Endothelial cell of umbilical vein (primary cell): ENCODE results near the gene MAN1A2.
"Not testable (repeated sequence)": the region's sequence is repeated elsewhere in the genome, so short reads cannot be mapped to it uniquely, and the experiment has no call there.

Experiments used
- CTCF ChIP-seq, 2 donors: IDR thresholded peaks; 1 replicate in 1 of 2; 2 replicates in 1 of 2; pipeline ENCODE4 v1.5.1; 2011; ENCODE audit warnings: low read length in 2 of 2, mild to moderate bottlenecking in 2 of 2, moderate library complexity in 2 of 2, control low read depth in 1 of 2, inconsistent platforms in 1 of 2, low read depth in 1 of 2; ENCODE audit not compliant: insufficient read depth in 1 of 2; ENCODE audit errors: extremely low read depth in 1 of 2
- JUN ChIP-seq: IDR thresholded peaks from 2 replicates; pipeline ENCODE4 v1.6.1; 2011; ENCODE audit warnings: borderline replicate concordance, low read depth; ENCODE audit not compliant: insufficient read length, insufficient read depth
- POLR2A ChIP-seq: IDR thresholded peaks from 2 replicates; pipeline ENCODE4 v1.6.1; 2012; ENCODE audit warnings: low read depth, mild to moderate bottlenecking, control low read depth, low read length
- POLR2AphosphoS5 ChIP-seq: IDR thresholded peaks from 2 replicates; pipeline ENCODE4 v1.6.1; 2012; ENCODE audit warnings: low read depth, mild to moderate bottlenecking, control low read depth, low read length, moderate library complexity; ENCODE audit not compliant: insufficient read depth

- TF ChIP-seq CTCF (IDR thresholded peaks at IDR 0.05; ENCODE audit: extremely low read depth in 1 of 2, insufficient read depth in 1 of 2, low read depth in 1 of 2, low read length in 2 of 2); POLR2AphosphoS5; POLR2A; JUN: not testable (repeated sequence)
Measured at GRCh38 chr1:117358604-117358887, 8.7 kb upstream of the MAN1A2 start.
